Activated naive CD4-positive, alpha-beta T cell treated with anti-CD3 and anti-CD28 coated beads, Interleukin-2, amount 50 U/mL, for 24 hours (primary cell): Measurements from ENCODE around the gene KRTAP15-1.

Experiments used
- H3K27ac Mint-ChIP-seq: one replicate; pipeline ENCODE4 v1.8.0; 2021; ENCODE audit warnings: mild to moderate bottlenecking, mixed read lengths
- H3K27me3 Mint-ChIP-seq: one replicate; pipeline ENCODE4 v1.8.0; 2021; ENCODE audit warnings: mixed read lengths
- H3K36me3 Mint-ChIP-seq: one replicate; pipeline ENCODE4 v1.8.0; 2021; ENCODE audit warnings: mixed read lengths
- H3K4me1 Mint-ChIP-seq: one replicate; pipeline ENCODE4 v1.8.0; 2021; ENCODE audit warnings: mixed read lengths
- H3K4me3 Mint-ChIP-seq: one replicate; pipeline ENCODE4 v1.8.0; 2021; ENCODE audit warnings: mild to moderate bottlenecking, mixed read lengths
- H3K9me3 Mint-ChIP-seq: one replicate; pipeline ENCODE4 v1.8.0; 2021; ENCODE audit warnings: mixed read lengths

Gene KRTAP15-1, protein sequence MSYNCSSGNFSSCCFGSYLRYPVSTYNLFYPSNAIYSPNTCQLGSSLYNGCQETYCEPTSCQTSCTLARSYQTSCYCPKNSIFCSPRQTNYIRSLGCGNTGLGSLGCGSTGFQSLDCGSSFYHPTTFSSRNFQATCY

DNA sequence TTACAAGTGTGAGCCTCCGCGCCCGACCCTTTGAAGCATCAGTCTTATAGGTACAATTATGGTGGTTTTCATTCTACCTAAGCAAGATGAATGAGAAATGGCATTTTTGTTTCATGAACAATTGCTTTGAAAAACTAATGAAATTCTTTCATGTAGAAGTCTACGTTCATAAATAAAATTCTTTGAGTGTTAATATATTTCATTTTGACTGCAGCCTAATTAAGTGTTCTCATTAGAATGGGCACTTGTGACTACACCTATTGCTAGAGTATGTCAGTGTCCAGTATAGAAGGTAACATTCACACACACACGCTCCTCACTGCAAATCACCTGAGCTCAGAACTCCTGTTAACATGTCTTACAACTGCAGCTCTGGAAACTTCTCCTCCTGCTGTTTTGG lies at the start of gene KRTAP15-1:
TSS of gene KRTAP15-1 (plus strand) at position 301 of the 400 bp plus-strand sequence. CDS start at position 354, 53 bp downstream.
- no peaks in the 10 kb centered on the region for H3K36me3 Mint-ChIP-seq
- H3K4me3 Mint-ChIP-seq = no peak within 1 kb of the TSS
- H3K4me1 Mint-ChIP-seq = no peaks in the 10 kb centered on the region
- H3K9me3 Mint-ChIP-seq = no peaks in the 10 kb centered on the region
- peaks cover 2% of the 10 kb centered on the region for H3K27me3 Mint-ChIP-seq
- H3K27ac Mint-ChIP-seq = no peak within 1 kb of the TSS

DNA sequence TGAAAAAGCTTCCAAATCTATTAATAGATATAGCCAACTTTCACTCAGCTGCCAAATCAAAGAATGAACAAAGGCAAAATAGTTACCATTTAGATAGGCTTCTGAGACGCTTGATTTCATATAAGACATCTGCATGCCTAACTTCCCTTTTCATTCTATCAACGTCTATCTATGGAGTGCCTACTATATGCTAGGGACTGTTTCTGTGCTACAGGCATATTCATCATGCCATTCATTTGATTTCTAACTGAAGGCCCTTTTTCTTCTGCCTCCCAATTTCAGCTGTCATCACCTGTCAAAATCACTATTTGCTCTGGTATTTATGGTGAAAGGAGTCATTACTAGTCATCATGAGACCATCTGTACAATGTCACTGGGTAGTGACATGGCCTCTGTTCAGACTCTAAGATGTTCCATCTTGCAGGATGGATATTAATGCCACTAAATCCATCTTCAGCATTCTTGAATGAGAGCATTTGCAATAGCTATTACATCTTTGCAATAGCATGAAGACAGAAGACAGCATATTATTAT lies 48.5 kb upstream of the KRTAP15-1 start:
- Mint-ChIP-seq H3K27ac (no peak overlapping the region), H3K9me3 (no peaks in the 10 kb centered on the region), H3K4me3 (no peak overlapping the region), H3K27me3 (peaks cover 4% of the 10 kb centered on the region), H3K36me3 (no peaks in the 10 kb centered on the region), H3K4me1 (no peaks in the 10 kb centered on the region)

DNA sequence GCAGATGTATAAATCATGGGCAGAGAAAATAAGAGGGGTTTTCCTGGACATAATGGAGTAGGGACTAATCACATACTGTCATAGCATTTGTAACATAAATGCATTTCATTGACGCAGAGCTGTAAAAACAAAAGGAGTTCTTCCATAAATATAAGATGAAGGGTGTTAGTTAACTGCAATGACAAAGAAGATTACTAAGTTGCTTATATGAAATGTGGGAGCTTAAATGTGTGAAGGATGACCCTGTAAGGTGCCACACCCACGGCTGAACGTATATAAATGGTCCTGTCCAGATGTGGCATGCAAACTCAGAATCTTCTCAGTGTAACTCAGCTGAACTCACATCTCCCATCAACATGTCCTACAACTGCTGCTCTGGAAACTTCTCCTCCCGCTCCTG lies 44.3 kb upstream of the KRTAP15-1 start, which contains the start of gene KRTAP13-1:
TSS of gene KRTAP13-1 (plus strand) at position 301 of the 400 bp plus-strand sequence. CDS start at position 357, 56 bp downstream.
- Mint-ChIP-seq H3K4me3 (no peak within 1 kb of the TSS), H3K9me3 (no peaks in the 10 kb centered on the region), H3K36me3 (no peaks in the 10 kb centered on the region), H3K4me1 (no peaks in the 10 kb centered on the region), H3K27ac (no peak within 1 kb of the TSS), H3K27me3 (peaks cover 7% of the 10 kb centered on the region)

DNA sequence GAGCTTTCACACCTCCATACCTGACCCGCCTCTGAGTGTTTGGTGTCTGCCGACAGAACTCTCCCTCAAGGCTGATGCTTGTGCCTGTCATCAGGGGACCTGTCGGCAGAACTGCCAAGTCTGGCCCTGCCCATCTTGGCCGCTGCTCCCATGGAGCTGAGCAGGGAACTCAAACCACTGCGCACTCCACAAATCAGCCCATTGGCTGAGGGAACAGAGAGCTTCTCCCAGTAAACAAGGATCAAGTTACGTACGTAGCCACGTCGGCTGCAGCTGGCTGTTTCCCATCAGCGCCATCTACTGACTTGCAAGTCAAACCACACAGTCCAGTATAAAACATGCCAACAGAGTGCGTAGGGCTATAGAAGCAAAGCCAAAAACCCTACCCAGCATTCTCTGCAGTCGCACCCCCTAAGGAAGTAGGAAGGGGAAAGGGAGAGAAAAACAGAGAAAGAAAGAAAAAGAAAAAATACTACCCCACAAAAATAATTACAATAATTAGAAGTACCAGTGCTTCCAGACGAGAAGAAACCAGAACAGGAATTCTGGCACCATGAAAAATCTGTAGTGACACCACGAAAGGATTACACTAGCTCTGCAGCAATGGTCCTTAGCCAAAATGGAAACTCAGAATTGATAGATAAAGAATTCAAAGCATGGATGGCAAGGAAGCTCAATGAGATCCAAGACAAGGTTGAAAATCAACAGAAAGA lies 31.1 kb upstream of the KRTAP15-1 start:
- Mint-ChIP-seq H3K36me3 (no peaks in the 10 kb centered on the region), H3K4me3 (no peak overlapping the region), H3K27ac (peak overlapping the region; percentile 15), H3K4me1 (no peaks in the 10 kb centered on the region), H3K9me3 (peaks cover 7% of the 10 kb centered on the region), H3K27me3 (peaks cover 14% of the 10 kb centered on the region)

DNA sequence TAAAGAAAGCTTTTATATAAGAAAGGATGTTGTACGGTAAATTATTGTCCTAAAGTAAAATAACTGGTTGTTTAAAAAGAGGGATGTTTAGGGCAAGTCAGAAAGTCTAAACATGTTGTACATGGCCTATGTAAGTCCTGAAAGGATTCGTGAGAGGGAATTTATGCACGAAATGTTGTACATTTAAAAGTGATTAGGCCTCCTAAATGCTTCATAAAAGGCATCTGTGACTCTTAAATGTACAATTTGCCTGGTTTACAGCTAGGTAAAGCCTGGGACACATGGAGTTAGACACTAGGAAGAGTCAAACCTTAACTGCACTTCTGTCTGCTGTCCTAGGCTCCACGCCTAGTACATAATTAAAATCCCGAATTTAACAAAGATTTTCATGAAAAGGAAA lies 24.1 kb upstream of the KRTAP15-1 start:
- Mint-ChIP-seq H3K27ac (no peak overlapping the region), H3K27me3 (peaks cover 5% of the 10 kb centered on the region), H3K4me1 (no peaks in the 10 kb centered on the region), H3K36me3 (no peaks in the 10 kb centered on the region), H3K9me3 (peaks cover 8% of the 10 kb centered on the region), H3K4me3 (no peak overlapping the region)

DNA sequence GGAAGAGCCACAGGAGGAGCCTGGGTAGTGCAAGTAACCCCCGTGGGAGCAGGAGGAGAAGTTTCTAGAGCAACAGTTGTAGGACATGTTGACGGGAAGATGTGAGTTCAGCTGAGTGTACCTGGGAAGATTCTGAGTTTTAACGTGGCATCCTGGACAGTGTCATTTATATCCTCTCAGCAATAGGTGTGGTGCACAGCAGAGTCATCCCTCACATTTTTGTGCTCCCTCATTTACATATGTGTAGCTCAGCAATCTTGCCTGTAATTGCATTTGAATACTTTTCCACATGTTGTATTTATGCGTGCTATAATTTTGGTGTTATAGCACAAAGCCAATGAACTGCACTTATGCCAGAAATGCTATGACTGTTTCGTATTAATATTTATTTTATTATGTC lies 14.2 kb upstream of the KRTAP15-1 start, which contains the start of gene KRTAP13-3:
TSS of gene KRTAP13-3 (minus strand) at position 101 of the 400 bp plus-strand sequence. CDS start at position 87, 14 bp downstream.
- H3K27ac Mint-ChIP-seq = no peak within 1 kb of the TSS
- H3K4me3 Mint-ChIP-seq = no peak within 1 kb of the TSS

DNA sequence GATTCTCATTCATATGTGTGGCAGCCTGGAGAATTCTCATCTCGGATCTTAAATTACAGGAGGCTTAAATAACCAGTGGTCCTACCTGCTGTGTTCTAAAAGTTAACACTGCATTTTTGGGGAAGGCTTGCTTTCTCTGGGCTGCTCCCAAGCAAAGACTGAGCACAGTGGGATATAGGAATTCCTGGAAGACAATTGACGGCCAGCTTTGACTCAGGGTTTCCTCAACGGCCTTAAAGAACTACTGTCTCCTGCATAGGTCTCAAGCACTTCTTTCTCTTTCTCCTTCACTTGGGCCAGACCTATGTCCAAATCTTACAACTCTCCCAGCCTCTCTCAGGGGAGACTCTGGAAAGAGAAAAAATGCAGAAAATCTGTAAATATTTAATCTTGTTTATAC lies 13.3 kb upstream of the KRTAP15-1 start:
- no peaks in the 10 kb centered on the region for H3K36me3 Mint-ChIP-seq
- peaks cover 4% of the 10 kb centered on the region for H3K27me3 Mint-ChIP-seq
- H3K4me1 Mint-ChIP-seq = no peaks in the 10 kb centered on the region
- no peak overlapping the region for H3K4me3 Mint-ChIP-seq
- H3K9me3 Mint-ChIP-seq = no peaks in the 10 kb centered on the region
- no peak overlapping the region for H3K27ac Mint-ChIP-seq

More for the DNA sequence above, 14.2 kb upstream of the KRTAP15-1 start, which contains the start of gene KRTAP13-3:
- peaks cover 4% of the 10 kb centered on the region for H3K27me3 Mint-ChIP-seq
- H3K36me3 Mint-ChIP-seq = no peaks in the 10 kb centered on the region
- H3K9me3 Mint-ChIP-seq = no peaks in the 10 kb centered on the region
- no peaks in the 10 kb centered on the region for H3K4me1 Mint-ChIP-seq

DNA sequence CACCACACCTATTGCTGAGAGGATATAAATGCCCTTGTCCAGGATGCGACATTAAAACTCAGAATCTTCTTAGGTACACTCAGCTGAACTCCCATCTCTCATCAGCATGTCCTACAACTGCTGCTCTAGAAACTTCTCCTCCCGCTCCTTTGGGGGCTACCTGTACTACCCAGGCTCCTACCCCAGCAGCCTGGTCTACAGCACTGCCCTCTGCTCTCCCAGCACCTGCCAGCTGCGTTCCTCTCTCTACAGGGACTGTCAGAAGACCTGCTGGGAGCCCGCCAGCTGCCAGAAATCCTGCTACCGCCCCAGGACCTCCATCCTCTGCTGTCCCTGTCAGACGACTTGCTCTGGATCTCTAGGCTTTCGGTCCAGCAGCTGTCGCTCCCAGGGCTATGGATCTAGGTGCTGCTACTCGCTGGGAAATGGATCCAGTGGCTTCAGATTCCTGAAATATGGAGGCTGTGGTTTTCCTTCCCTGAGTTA lies 9.9 kb upstream of the KRTAP15-1 start, which contains the start of gene KRTAP13-4:
TSS of gene KRTAP13-4 (plus strand) at position 51 of the 486 bp plus-strand sequence. CDS start at position 107, 56 bp downstream.
- H3K27me3 Mint-ChIP-seq = peaks cover 2% of the 10 kb centered on the region
- H3K4me1 Mint-ChIP-seq = no peaks in the 10 kb centered on the region
- no peaks in the 10 kb centered on the region for H3K36me3 Mint-ChIP-seq
- no peaks in the 10 kb centered on the region for H3K9me3 Mint-ChIP-seq
- H3K4me3 Mint-ChIP-seq = no peak within 1 kb of the TSS
- H3K27ac Mint-ChIP-seq = no peak within 1 kb of the TSS

DNA sequence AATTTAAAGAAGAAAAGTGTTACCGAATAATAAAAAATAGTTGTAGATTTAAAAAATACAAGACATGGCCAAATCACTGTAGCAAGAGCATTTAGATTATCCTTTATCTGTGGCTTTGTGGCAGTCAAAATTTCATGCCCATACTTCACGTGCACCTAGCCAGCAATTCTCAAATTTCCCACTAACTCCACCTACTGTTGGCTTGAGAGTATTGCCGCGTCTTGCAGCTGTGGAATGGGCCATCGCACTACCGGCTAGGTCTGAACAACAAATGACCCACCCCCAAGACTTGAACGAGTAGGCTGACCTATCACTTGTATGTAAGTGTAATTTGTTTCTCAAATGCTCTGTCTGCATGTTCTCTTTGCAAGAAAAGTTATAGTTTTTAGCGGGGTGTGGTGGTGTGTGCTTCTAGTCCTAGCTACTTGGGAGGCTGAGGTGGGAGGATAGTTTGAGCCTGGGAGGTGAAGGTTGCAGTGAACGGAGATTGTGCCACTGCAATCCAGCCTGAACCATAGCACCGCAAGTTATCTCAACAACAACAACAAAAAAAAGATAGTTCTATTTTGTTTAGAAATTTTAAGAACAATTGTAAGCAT lies 5.9 kb upstream of the KRTAP15-1 start:
- Mint-ChIP-seq H3K27ac (no peak overlapping the region), H3K27me3 (peaks cover 2% of the 10 kb centered on the region), H3K4me3 (no peak overlapping the region), H3K36me3 (no peaks in the 10 kb centered on the region), H3K9me3 (no peaks in the 10 kb centered on the region), H3K4me1 (no peaks in the 10 kb centered on the region)

DNA sequence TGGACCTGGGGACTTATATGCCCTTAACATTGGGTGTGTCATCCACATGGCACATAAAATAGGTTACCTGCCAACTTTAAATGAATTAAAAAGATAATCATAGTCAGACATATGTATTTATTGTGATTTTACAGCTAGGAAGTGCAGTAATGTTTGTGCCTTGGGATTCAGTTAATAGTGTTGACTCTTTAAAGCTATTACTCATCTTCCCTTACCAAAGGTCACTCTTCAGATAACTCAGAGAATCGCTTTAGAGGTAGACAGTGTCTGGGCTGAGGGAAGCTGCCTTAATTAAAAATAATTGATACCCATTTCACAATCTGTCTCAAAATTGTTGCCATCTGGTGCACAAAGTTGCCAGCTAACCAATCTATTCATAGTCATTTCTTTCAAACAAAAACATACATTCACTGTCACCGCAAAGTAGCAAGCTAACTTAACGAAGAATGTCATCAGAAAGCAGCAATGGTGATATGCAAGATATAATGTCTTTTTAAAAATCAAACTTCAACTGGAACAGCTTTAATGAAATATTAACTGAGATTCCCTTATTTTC lies 3.0 kb upstream of the KRTAP15-1 start:
- Mint-ChIP-seq H3K36me3 (no peaks in the 10 kb centered on the region), H3K27me3 (peaks cover 2% of the 10 kb centered on the region), H3K9me3 (no peaks in the 10 kb centered on the region), H3K27ac (no peak overlapping the region), H3K4me1 (no peaks in the 10 kb centered on the region), H3K4me3 (no peak overlapping the region)

DNA sequence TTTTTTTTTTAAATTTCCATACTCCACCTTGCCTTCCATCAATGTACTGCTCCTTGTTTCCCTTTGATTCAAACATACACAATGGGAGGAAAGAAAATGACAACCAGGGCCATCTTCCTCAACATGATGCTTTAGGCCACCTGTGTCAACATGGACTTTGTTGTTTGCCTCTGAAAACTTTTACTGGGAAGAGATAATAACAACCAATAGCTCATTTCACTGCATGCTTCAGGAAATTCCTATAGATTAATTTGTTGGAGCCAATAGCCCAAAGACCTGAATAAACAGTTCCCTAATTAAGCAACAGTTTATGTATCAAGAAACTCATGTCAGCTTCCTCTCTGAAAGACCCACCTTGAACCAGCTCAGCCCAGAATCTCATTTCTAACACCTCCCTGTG lies 3.2 kb downstream of the KRTAP15-1 start:
- Mint-ChIP-seq H3K27ac (no peak overlapping the region), H3K9me3 (no peaks in the 10 kb centered on the region), H3K4me3 (no peak overlapping the region), H3K4me1 (no peaks in the 10 kb centered on the region), H3K36me3 (no peaks in the 10 kb centered on the region), H3K27me3 (no peaks in the 10 kb centered on the region)

DNA sequence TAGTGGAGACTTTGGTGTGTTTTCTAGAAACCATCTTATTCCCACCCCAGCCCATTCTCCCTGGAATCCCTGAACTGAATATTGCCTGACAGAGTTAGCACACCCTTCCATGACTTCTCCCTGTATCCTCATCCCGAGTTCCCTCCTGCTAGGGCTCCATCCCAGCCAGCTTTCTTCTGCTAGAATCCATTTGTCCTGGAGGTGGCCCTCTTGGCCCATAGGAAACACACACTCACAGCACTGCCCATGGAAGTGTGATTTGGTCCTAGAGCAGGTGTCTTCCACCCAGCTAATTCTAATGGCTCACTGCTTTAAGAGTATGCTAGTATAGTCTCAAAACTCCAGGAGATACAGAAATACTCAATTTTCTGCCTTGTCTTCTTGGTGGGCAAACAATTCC lies 4.1 kb downstream of the KRTAP15-1 start:
- Mint-ChIP-seq H3K9me3 (no peaks in the 10 kb centered on the region), H3K4me1 (no peaks in the 10 kb centered on the region), H3K36me3 (no peaks in the 10 kb centered on the region), H3K4me3 (no peak overlapping the region), H3K27me3 (no peaks in the 10 kb centered on the region), H3K27ac (no peak overlapping the region)

DNA sequence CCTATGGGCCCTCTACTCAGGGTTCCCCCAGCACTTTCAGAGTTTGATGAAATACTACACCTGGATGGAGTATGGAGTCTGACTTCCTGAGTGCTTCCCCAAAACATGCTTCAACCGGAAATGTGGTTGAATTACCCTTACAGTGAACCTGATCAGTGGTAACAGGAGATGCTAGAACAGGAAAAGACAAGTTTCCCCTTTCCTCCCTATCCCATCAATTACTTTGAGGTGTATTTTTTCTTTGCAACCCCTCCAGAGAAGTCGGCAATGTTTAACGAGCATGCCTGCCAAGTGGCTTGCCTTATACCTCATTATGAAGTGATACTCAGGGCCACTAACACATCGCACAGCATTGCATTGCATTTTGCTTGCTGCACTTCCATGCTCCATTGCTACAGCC lies 7.0 kb downstream of the KRTAP15-1 start:
- Mint-ChIP-seq H3K9me3 (no peaks in the 10 kb centered on the region), H3K36me3 (no peaks in the 10 kb centered on the region), H3K27ac (no peak overlapping the region), H3K4me1 (no peaks in the 10 kb centered on the region), H3K4me3 (no peak overlapping the region), H3K27me3 (no peaks in the 10 kb centered on the region)

DNA sequence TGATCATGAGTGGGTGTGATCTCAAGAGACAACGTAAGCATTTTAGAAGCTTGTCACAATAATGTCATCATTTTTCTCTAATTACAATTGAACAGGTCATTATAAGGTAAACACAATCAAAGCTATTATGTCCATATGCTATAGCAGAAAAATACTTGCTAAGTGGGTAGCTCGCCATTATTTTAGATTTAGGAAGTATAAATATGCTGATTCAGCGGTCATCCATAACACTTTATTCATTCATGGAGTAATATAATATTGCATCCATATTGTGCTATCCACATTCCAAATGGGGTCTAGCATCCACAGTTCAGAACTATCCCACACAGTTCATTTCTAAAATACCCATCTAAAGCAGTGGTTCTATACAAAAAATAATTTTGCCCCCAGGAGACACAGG lies 8.4 kb downstream of the KRTAP15-1 start:
- Mint-ChIP-seq H3K36me3 (no peaks in the 10 kb centered on the region), H3K27me3 (no peaks in the 10 kb centered on the region), H3K4me1 (no peaks in the 10 kb centered on the region), H3K27ac (no peak overlapping the region), H3K4me3 (no peak overlapping the region), H3K9me3 (no peaks in the 10 kb centered on the region)

DNA sequence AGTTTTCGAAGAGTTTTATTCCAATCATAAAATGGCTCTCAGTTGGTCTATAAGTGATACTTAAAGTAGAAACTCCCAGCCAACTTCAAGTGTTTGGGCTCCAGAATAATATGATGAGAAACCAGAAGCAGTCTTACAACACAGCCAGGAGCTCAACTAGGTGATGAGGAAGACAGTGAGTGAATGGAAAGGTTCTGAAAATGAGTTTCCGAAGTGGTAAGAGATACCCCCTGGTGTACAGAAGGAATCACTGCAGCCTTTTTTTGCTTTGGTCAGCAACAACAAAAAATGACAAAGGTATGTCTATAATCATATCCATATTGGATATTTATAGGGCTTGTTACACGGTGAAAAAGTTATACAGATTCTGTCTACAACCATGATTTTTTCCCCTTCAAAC lies 23.6 kb downstream of the KRTAP15-1 start:
- Mint-ChIP-seq H3K27ac (no peak overlapping the region), H3K4me3 (no peak overlapping the region), H3K27me3 (peaks cover 9% of the 10 kb centered on the region), H3K4me1 (no peaks in the 10 kb centered on the region), H3K9me3 (no peaks in the 10 kb centered on the region), H3K36me3 (peaks cover 2% of the 10 kb centered on the region)
